Epithelial cell of esophagus (primary cell): ENCODE results near the gene AAMDC.
"Not testable (repeated sequence)": the region's sequence is repeated elsewhere in the genome, so short reads cannot be mapped to it uniquely, and the experiment has no call there.

Experiments
- DNase-seq: peaks from one replicate; pipeline ENCODE4 v3.0.0; 2010; ENCODE audit warnings: low read depth
- H3K4me3 ChIP-seq: 2 replicates; pipeline ENCODE4 v1.5.1; 2011; ENCODE audit warnings: mild to moderate bottlenecking, low read length, control low read depth
- CTCF ChIP-seq: IDR thresholded peaks from 2 replicates; pipeline ENCODE4 v1.5.1; 2011; ENCODE audit warnings: low read depth, mild to moderate bottlenecking, low read length, control low read depth, inconsistent platforms; ENCODE audit not compliant: insufficient read depth; ENCODE audit errors: missing control alignments

Gene AAMDC

GRCh38 chr11:77908835-77909234, 87.9 kb downstream of the AAMDC start:
- no peak overlapping the region for H3K4me3 ChIP-seq
- no peak for TF ChIP-seq CTCF
- no peak for DNase-seq

- no peak for DNase-seq
- no peak for TF ChIP-seq CTCF
- no peak overlapping the region for H3K4me3 ChIP-seq
These were observed 88.3 kb downstream of the AAMDC start for GRCh38 chr11:77909277-77909676.

GRCh38 chr11:77910828-77911227, 89.9 kb downstream of the AAMDC start:
- H3K4me3 ChIP-seq, DNase-seq: not testable (repeated sequence)

GRCh38 chr11:77913608-77914306, 92.8 kb downstream of the AAMDC start:
- not testable (repeated sequence) for H3K4me3 ChIP-seq, DNase-seq

GRCh38 chr11:77914307-77914791, 93.4 kb downstream of the AAMDC start:
- not testable (repeated sequence) for H3K4me3 ChIP-seq
- DNase-seq = peak; percentile 70

GRCh38 chr11:77917713-77918112, 96.8 kb downstream of the AAMDC start:
- H3K4me3 ChIP-seq = not testable (repeated sequence)

More at GRCh38 chr11:77917713-77918112, 96.8 kb downstream of the AAMDC start:
- DNase-seq = not testable (repeated sequence)
